Measurements from ENCODE around the gene AIM2.

DNA sequence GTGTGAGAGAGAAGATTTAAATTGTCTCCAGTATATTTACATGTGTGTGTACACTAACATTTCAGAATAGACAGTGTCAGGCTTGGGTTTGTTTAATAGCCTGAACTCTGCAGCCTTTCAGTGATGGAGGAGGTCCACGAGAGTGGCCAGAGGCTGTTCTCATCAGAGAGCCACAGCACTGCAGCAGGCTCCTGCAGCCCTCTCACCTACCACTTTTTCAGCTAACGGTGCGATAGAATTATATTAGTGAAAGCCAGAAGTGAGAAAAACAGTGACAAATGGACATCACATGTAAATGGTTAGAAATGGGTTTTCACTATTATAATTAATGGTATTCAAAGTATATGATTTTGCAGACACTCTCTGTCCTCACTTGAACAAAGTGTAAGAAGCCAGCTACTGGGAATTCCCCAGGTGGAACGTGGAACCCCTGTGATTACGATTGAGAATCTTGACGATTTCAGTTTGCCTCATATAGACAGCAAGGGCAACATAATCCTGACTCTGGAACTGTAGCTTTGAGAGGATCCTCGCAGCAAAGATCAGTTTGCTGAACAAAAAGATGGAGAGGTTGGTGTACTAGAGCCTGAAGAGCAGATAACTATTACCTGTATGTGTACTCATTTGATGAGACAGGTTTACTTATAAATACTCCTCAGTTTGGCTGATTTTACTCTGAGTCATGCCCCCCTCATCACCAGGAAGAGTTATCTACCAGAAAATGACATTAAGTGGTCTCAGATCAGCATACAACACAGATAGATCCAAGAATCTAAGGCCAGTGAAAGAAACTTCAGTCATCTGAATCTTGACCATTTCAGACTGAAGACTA lies 35.5 kb downstream of the AIM2 start:
- TF ChIP-seq POLR2A (IDR thresholded peaks at IDR 0.05; ENCODE audit: low read depth, low read length) (no peak), POLR2AphosphoS5 (IDR thresholded peaks at IDR 0.05; ENCODE audit: low read depth, low read length) (no peak)

Measured in GM12892 (cell line).